WI38 (cell line): ENCODE measurements around the gene TMEM45B.
"Not testable (repeated sequence)": the region's sequence is repeated elsewhere in the genome, so short reads cannot be mapped to it uniquely, and the experiment has no call there.

Source experiments
- H3K4me3 ChIP-seq: 2 replicates; pipeline ENCODE4 v1.5.1; 2011; ENCODE audit warnings: low read depth, mild to moderate bottlenecking, control low read depth, low read length
- TF ChIP-seq, protein P1 (sequence below): IDR thresholded peaks from 2 replicates; pipeline ENCODE4 v1.5.1; 2012; ENCODE audit warnings: low read depth, mild to moderate bottlenecking, control low read depth, low read length

Gene TMEM45B

GRCh38 chr11:129828301-129828836 lies 12.7 kb downstream of the TMEM45B start:
- TF ChIP-seq, protein P1, sequence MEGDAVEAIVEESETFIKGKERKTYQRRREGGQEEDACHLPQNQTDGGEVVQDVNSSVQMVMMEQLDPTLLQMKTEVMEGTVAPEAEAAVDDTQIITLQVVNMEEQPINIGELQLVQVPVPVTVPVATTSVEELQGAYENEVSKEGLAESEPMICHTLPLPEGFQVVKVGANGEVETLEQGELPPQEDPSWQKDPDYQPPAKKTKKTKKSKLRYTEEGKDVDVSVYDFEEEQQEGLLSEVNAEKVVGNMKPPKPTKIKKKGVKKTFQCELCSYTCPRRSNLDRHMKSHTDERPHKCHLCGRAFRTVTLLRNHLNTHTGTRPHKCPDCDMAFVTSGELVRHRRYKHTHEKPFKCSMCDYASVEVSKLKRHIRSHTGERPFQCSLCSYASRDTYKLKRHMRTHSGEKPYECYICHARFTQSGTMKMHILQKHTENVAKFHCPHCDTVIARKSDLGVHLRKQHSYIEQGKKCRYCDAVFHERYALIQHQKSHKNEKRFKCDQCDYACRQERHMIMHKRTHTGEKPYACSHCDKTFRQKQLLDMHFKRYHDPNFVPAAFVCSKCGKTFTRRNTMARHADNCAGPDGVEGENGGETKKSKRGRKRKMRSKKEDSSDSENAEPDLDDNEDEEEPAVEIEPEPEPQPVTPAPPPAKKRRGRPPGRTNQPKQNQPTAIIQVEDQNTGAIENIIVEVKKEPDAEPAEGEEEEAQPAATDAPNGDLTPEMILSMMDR: no peak
- H3K4me3 ChIP-seq: no peak overlapping the region

DNA sequence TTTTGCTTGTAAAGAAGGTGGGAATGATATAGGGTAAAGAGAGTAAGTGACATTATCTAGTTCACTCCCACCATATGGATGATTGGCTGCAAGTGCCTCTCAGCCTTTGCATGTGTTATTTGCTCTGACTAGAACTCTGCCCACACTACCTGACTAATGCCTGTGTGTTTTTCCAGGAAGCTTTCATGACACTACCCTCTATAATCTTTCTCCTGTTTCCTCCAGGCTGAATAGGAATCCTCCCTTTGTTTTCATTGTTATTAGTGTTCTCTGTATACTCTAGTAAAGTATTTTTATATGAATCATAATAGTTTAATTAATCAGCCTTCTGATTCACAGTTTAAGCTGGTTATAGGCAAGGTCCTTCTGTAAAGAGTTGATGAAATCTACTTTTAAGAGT lies 13.8 kb downstream of the TMEM45B start:
- not testable (repeated sequence) for H3K4me3 ChIP-seq

DNA sequence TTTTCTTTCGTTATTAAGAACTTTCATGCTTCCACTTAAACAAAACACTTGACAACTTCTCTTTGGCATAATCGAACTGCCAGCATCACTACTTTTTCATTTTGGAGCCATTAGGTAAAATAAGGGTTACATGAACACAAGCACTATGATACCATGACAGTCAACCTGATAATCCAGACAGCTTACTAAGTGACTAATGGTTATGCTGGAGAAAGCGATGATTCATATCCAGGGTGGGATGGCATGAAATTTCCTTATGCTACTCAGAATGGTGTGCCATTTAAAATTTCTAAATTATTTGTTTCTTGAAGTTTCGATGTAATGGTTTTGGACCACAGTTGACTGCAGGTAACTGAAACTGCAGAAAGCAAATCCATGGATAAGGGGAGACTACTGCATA lies 15.6 kb downstream of the TMEM45B start:
- not testable (repeated sequence) for H3K4me3 ChIP-seq

- not testable (repeated sequence) for H3K4me3 ChIP-seq
Observed at GRCh38 chr11:129833260-129833659, 17.6 kb downstream of the TMEM45B start.

DNA sequence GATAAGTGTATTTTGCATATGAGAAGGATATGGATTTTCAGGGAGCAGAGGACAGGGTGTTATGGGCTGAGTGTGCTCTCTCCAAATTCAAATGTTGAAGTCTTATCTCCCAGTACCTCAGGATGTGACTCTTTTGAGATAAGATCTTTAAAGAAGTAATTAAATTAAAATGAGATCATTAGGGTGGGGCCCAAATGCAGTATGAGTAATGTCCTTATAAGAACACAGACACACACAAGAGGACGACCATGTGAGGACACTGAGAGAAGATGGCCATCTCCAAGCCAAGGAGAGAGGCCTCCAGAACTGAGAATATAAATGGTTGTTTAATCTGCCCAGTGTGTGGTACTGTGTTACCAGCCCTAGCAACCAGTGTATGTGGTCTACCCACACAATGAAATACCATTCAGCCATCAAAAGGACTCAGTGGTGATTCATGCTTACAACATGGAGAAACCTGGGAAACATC lies 20.8 kb downstream of the TMEM45B start:
- H3K4me3 ChIP-seq: not testable (repeated sequence)

- H3K4me3 ChIP-seq: no peak overlapping the region
- TF ChIP-seq, protein P1: no peak
Observed at GRCh38 chr11:129836979-129837378, 21.3 kb downstream of the TMEM45B start.

- H3K4me3 ChIP-seq: no peak overlapping the region
- TF ChIP-seq, protein P1: no peak
Observed at GRCh38 chr11:129840236-129840635, 24.6 kb downstream of the TMEM45B start.

GRCh38 chr11:129842138-129842537 lies 26.5 kb downstream of the TMEM45B start:
- TF ChIP-seq, protein P1: no peak
- no peak overlapping the region for H3K4me3 ChIP-seq

DNA sequence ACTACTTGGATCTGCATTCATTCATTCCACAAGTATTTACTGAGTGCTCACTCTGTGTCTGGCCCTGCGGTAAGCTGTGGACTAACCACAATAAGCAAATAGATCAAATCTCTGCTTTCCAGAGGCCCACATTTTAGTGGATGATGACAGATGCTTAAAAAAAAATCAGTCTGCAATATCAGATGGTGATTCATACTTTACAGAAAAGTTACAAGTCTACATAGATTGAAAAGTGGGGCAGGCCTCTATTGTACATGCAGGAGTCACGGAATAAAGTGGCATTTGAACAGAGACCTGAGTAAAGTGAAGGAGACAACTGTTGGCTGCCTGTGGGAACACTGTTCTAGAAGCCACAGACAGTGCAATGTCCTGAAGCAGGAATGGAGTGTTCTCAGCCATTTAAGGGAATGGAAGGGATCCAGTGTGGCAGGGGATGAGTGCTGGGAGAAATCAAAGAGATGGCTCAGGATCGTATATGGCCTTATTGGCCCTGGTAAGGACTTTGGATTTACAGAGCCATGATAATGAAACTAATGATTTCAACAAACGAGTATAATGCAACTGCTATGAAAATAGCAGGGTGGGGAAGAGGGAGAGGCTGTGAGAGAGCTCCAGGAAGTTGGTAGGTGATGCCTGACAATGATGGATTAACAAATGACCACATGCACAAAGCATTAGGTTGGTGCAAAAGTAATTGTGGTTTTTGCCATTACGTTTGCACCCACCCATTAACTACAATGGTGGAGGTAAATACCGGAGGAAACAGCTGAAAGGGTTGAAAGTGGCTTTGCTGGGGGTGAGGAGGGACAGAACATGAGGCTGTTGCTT lies 31.1 kb downstream of the TMEM45B start:
- H3K4me3 ChIP-seq: no peak overlapping the region
- TF ChIP-seq, protein P1: no peak

GRCh38 chr11:129847361-129847760 lies 31.7 kb downstream of the TMEM45B start:
- not testable (repeated sequence) for H3K4me3 ChIP-seq
